Endodermal cell (in vitro differentiated cells): ENCODE data around the gene HEG1. TPM values are rescaled to one million over a fixed set of nuclear protein-coding genes. Genes with fewer than 3 reads are reported as not detected.
A peak's percentile ranks its signal among the peaks of the same experiment; 100 is the strongest.

Source experiments
- DNase-seq: peaks from one replicate; pipeline ENCODE4 v3.0.0-alpha.2; 2017
- H3K27ac ChIP-seq: 2 replicates; pipeline ENCODE4 v1.5.1; 2013; ENCODE audit warnings: mild to moderate bottlenecking, low read depth, low read length, moderate library complexity
- H3K27me3 ChIP-seq: 2 replicates; pipeline ENCODE4 v1.6.1; 2013; ENCODE audit warnings: mild to moderate bottlenecking, low read length, moderate library complexity; ENCODE audit not compliant: insufficient read depth, control insufficient read depth, poor library complexity, severe bottlenecking
- H3K36me3 ChIP-seq: 2 replicates; pipeline ENCODE4 v1.7.0; 2013; ENCODE audit warnings: mild to moderate bottlenecking, low read length, moderate library complexity; ENCODE audit not compliant: control insufficient read depth, insufficient read depth
- H3K4me1 ChIP-seq: one replicate; pipeline ENCODE4 v1.7.0; 2013; ENCODE audit warnings: low read length; ENCODE audit not compliant: control insufficient read depth, insufficient read depth
- H3K4me3 ChIP-seq: 2 replicates; pipeline ENCODE4 v1.5.1; 2013; ENCODE audit warnings: mild to moderate bottlenecking, low read length, moderate library complexity
- H3K9ac ChIP-seq: 2 replicates; pipeline ENCODE4 v1.6.1; 2013; ENCODE audit warnings: mild to moderate bottlenecking, low read length, moderate library complexity; ENCODE audit not compliant: poor library complexity, severe bottlenecking; ENCODE audit errors: extremely low read depth
- H3K9me3 ChIP-seq: 2 replicates; pipeline ENCODE4 v1.6.1; 2013; ENCODE audit warnings: mild to moderate bottlenecking, low read length, moderate library complexity; ENCODE audit not compliant: control insufficient read depth
- H3K27ac Mint-ChIP-seq: 2 replicates; pipeline ENCODE4 v1.8.0; 2020; ENCODE audit warnings: mixed read lengths
- H3K27me3 Mint-ChIP-seq: 2 replicates; pipeline ENCODE4 v1.8.0; 2021; ENCODE audit warnings: mild to moderate bottlenecking, mixed read lengths; ENCODE audit not compliant: insufficient read depth
- H3K36me3 Mint-ChIP-seq: 2 replicates; pipeline ENCODE4 v1.8.0; 2020; ENCODE audit warnings: low read depth, mixed read lengths
- H3K4me1 Mint-ChIP-seq: 2 replicates; pipeline ENCODE4 v1.8.0; 2020; ENCODE audit warnings: mixed read lengths
- H3K4me3 Mint-ChIP-seq: 2 replicates; pipeline ENCODE4 v1.8.0; 2020; ENCODE audit warnings: mild to moderate bottlenecking, moderate library complexity, mixed read lengths
- H3K9me3 Mint-ChIP-seq: 2 replicates; pipeline ENCODE4 v1.8.0; 2020; ENCODE audit warnings: mild to moderate bottlenecking, mixed read lengths
- WGBS, 2 experiments: methylation state at CpG; one replicate each; pipeline versions ENCODE4 v1.1.5 to v1.1.7; 2013; ENCODE audit warnings: missing lambda C conversion rate in 2 of 2, mixed read lengths in 1 of 2; ENCODE audit not compliant: insufficient coverage in 1 of 2, insufficient read length in 1 of 2; 5-methylcytosine and 5-hydroxymethylcytosine counted together
- total RNA-seq, 2 donors: library from RNA; stranded (reverse); fragmentation: NEBNext Ultra II Directional in 1 of 2; extraction: Animal tissue kit (Norgen Biotek cat#: 25700) in 1 of 2; gene quantifications; 2 replicates in 1 of 2; 3 replicates in 1 of 2; pipeline ENCODE4 v1.2.1, GENCODE V29; 2021
- TF ChIP-seq, protein P1 (sequence below): fragments of 200-600 bp; sonication (generic); conservative IDR thresholded peaks from 2 replicates; pipeline ENCODE4 v1.5.0; 2021; ENCODE audit warnings: antibody characterized with exemption, mild to moderate bottlenecking

HEG1 gene
- total RNA-seq, 2 donors from 2014 or later: 25.5 to 27.0 TPM

DNA sequence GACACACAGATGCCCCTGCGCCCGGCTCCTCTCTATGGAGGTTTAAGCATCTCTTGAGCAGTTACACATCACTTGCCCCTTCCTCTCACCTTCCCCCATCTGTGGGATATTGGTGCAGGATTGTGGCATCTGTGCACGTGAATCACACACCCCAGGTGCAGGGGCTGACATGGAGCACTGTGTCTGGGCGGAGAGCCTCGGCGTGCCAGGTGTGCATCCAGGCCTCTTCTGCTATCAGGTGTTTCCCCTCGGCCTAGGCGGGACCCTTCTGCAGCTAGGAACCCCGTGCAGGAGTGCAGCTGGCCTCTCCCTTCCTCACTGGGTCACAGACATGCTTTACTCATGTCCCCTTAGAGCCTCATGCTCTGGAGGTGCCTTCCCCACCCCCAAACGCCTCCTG is 87.8 kb downstream of the HEG1 start:
- Histone ChIP-seq H3K9me3 (no peaks in the 10 kb centered on the region), H3K4me1 (no peaks in the 10 kb centered on the region), H3K4me3 (no peak overlapping the region), H3K27ac (no peak overlapping the region), H3K9ac (no peak overlapping the region), H3K27me3 (no peaks in the 10 kb centered on the region), H3K36me3 (peaks cover 35% of the 10 kb centered on the region)
- Mint-ChIP-seq H3K27ac (peak overlapping the region; percentile 39), H3K9me3 (no peaks in the 10 kb centered on the region), H3K4me1 (no peaks in the 10 kb centered on the region), H3K4me3 (no peak overlapping the region), H3K36me3 (peaks cover 35% of the 10 kb centered on the region), H3K27me3 (no peaks in the 10 kb centered on the region)
- 92 to 100% methylated on average over 7 to 10 of the region's 10 CpGs for WGBS, 2 experiments
- DNase-seq: no peak
- TF ChIP-seq, protein P1, sequence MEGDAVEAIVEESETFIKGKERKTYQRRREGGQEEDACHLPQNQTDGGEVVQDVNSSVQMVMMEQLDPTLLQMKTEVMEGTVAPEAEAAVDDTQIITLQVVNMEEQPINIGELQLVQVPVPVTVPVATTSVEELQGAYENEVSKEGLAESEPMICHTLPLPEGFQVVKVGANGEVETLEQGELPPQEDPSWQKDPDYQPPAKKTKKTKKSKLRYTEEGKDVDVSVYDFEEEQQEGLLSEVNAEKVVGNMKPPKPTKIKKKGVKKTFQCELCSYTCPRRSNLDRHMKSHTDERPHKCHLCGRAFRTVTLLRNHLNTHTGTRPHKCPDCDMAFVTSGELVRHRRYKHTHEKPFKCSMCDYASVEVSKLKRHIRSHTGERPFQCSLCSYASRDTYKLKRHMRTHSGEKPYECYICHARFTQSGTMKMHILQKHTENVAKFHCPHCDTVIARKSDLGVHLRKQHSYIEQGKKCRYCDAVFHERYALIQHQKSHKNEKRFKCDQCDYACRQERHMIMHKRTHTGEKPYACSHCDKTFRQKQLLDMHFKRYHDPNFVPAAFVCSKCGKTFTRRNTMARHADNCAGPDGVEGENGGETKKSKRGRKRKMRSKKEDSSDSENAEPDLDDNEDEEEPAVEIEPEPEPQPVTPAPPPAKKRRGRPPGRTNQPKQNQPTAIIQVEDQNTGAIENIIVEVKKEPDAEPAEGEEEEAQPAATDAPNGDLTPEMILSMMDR: no peak

DNA sequence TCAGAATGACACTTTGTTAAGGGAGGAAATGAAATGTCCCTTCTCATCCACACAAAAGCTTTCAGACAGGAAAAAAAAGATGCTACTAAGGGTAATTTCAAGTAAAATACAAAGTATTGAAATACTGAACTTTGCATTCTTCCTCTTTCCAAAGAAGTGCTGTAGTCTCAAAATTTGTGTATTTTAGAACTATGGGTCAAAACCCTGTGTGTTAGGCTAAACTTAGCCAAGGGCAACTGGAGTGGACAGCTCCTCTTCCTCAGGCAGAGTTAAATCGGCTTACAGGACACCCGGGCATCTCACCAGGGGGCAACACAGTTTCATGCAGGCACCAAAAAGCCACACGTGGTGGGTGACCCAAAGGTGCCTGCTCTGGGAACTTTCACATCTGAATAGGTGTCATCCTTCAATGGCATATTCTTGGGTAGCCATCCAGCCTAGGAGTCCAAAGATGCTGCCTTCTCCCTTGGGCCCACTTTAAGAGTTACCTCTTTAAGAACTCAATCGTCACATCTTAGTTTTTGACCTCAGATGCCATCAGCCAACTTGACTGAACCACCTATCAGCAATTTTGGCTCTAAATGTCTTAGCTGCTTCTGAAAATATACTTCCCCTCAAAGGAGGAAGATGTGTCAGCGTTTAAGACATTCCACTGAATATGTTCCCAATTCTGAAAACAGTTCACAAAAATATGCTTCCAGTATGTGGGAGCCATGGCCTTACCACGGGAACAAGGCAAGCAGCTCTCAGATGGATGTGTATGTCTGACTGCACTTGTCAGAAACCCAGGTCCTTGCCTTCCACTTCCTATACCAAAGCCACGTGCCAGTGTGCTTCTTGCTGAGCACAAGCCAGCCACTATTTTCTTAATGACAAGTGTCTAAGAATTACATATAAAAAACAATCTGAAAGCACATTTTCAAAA is 89.0 kb downstream of the HEG1 start:
- no peak for DNase-seq
- no peak overlapping the region for H3K4me3 Mint-ChIP-seq
- peaks cover 25% of the 10 kb centered on the region for H3K36me3 Mint-ChIP-seq
- 83 to 92% methylated on average over 5 to 7 of the region's 7 CpGs for WGBS, 2 experiments
- no peak overlapping the region for H3K9ac ChIP-seq
- H3K36me3 ChIP-seq: peaks cover 25% of the 10 kb centered on the region
- H3K9me3 ChIP-seq: no peaks in the 10 kb centered on the region
- TF ChIP-seq, protein P1: no peak
- no peaks in the 10 kb centered on the region for H3K27me3 Mint-ChIP-seq
- H3K4me3 ChIP-seq: no peak overlapping the region
- no peaks in the 10 kb centered on the region for H3K27me3 ChIP-seq
- no peaks in the 10 kb centered on the region for H3K9me3 Mint-ChIP-seq
- no peaks in the 10 kb centered on the region for H3K4me1 ChIP-seq
- H3K27ac ChIP-seq: no peak overlapping the region
- no peak overlapping the region for H3K27ac Mint-ChIP-seq
- no peaks in the 10 kb centered on the region for H3K4me1 Mint-ChIP-seq

DNA sequence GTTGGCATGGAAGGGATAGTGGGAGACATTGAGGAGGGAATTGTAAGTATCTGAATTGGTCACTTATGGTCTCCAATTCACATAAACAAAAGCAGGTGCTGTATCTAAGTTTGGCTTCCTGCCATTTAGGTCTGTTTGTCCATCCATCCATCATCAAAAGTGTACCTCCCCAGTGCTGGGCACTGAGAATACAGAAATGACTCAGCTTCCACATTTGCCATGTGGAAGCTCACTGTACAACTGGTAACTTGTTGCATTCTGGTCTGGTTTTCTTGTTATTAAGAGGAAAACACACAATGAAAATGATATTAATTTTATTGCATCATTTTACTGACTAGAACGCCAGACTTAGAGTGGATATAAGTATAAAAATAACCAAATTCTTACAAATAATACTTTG is 90.4 kb downstream of the HEG1 start:
- H3K27ac Mint-ChIP-seq: no peak overlapping the region
- Histone ChIP-seq H3K27me3 (no peaks in the 10 kb centered on the region), H3K9ac (no peak overlapping the region), H3K4me3 (no peak overlapping the region), H3K36me3 (peaks cover 16% of the 10 kb centered on the region), H3K9me3 (no peaks in the 10 kb centered on the region), H3K4me1 (no peaks in the 10 kb centered on the region), H3K27ac (no peak overlapping the region)
- TF ChIP-seq, protein P1: no peak
- WGBS, 2 experiments: no CpG with 5 or more reads among the region's 1 CpG
- H3K27me3 Mint-ChIP-seq: no peaks in the 10 kb centered on the region
- H3K4me1 Mint-ChIP-seq: no peaks in the 10 kb centered on the region
- H3K36me3 Mint-ChIP-seq: peaks cover 20% of the 10 kb centered on the region
- DNase-seq: no peak
- no peak overlapping the region for H3K4me3 Mint-ChIP-seq
- no peaks in the 10 kb centered on the region for H3K9me3 Mint-ChIP-seq
